Measurements from ENCODE around the gene MRTO4.
"Not testable (repeated sequence)": the region's sequence is repeated elsewhere in the genome, so short reads cannot be mapped to it uniquely, and the experiment has no call there.

Gene MRTO4

GRCh38 chr1:19283891-19284290 is 32.3 kb downstream of the MRTO4 start:
- Histone ChIP-seq H3K9ac (ENCODE audit: low read length) (no peak overlapping the region), H3F3A (ENCODE audit: insufficient read depth, low read length) (no peaks in the 10 kb centered on the region), H3K4me2 (ENCODE audit: low read depth, low read length) (no peak overlapping the region), H3K27ac (ENCODE audit: low read length) (no peak overlapping the region), H2AFZ (ENCODE audit: low read length) (no peak overlapping the region), H3K27me3 (replicated peaks; ENCODE audit: insufficient read depth, low read length) (no peaks in the 10 kb centered on the region), H3K79me2 (ENCODE audit: low read length) (no peaks in the 10 kb centered on the region), H3K9me3 (replicated peaks; ENCODE audit: insufficient read depth, low read length) (no peaks in the 10 kb centered on the region), H3K9me2 (replicated peaks; ENCODE audit: insufficient read depth, low read length) (no peaks in the 10 kb centered on the region), H4K20me1 (ENCODE audit: insufficient read depth, low read length) (no peaks in the 10 kb centered on the region), H3K36me3 (replicated peaks; ENCODE audit: insufficient read depth, low read length) (no peaks in the 10 kb centered on the region), H3K4me1 (ENCODE audit: low read length) (no peaks in the 10 kb centered on the region), H3K4me3 (ENCODE audit: low read length) (no peak overlapping the region)
- no peak for DNase-seq
- TF ChIP-seq EZH2phosphoT487 (IDR thresholded peaks at IDR 0.05; ENCODE audit: low read length), result no peak
- no peak for TF ChIP-seq EZH2 (optimal IDR thresholded peaks at IDR 0.05; ENCODE audit: low read depth, low read length)

- Histone ChIP-seq H3F3A (ENCODE audit: insufficient read depth, low read length) (no peaks in the 10 kb centered on the region), H4K20me1 (ENCODE audit: insufficient read depth, low read length) (no peaks in the 10 kb centered on the region), H3K36me3 (replicated peaks; ENCODE audit: insufficient read depth, low read length) (no peaks in the 10 kb centered on the region), H3K4me2 (ENCODE audit: low read depth, low read length) (no peak overlapping the region), H3K9ac (ENCODE audit: low read length) (no peak overlapping the region), H3K9me3 (replicated peaks; ENCODE audit: insufficient read depth, low read length) (no peaks in the 10 kb centered on the region), H3K79me2 (ENCODE audit: low read length) (no peaks in the 10 kb centered on the region), H3K9me2 (replicated peaks; ENCODE audit: insufficient read depth, low read length) (no peaks in the 10 kb centered on the region), H3K27me3 (replicated peaks; ENCODE audit: insufficient read depth, low read length) (no peaks in the 10 kb centered on the region), H3K27ac (ENCODE audit: low read length) (no peak overlapping the region), H2AFZ (ENCODE audit: low read length) (no peak overlapping the region), H3K4me1 (ENCODE audit: low read length) (no peaks in the 10 kb centered on the region), H3K4me3 (ENCODE audit: low read length) (no peak overlapping the region)
- TF ChIP-seq EZH2 (optimal IDR thresholded peaks at IDR 0.05; ENCODE audit: low read depth, low read length) (no peak), CTCF (IDR thresholded peaks at IDR 0.05; ENCODE audit: low read length) (no peak), EZH2phosphoT487 (IDR thresholded peaks at IDR 0.05; ENCODE audit: low read length) (no peak)
- no peak for DNase-seq
These were observed 33.3 kb downstream of the MRTO4 start for GRCh38 chr1:19284881-19285280.

- H3K36me3 ChIP-seq (replicated peaks; ENCODE audit: insufficient read depth, low read length); H3K9me2 ChIP-seq (replicated peaks; ENCODE audit: insufficient read depth, low read length); H3K4me1 ChIP-seq (ENCODE audit: low read length); H3K4me2 ChIP-seq (ENCODE audit: low read depth, low read length); DNase-seq; H3K9me3 ChIP-seq (replicated peaks; ENCODE audit: insufficient read depth, low read length); H3K27me3 ChIP-seq (replicated peaks; ENCODE audit: insufficient read depth, low read length); H3K4me3 ChIP-seq (ENCODE audit: low read length); H3K9ac ChIP-seq (ENCODE audit: low read length); H3F3A ChIP-seq (ENCODE audit: insufficient read depth, low read length); H3K79me2 ChIP-seq (ENCODE audit: low read length); H3K27ac ChIP-seq (ENCODE audit: low read length); H4K20me1 ChIP-seq (ENCODE audit: insufficient read depth, low read length); H2AFZ ChIP-seq (ENCODE audit: low read length): not testable (repeated sequence)
These were observed 33.8 kb downstream of the MRTO4 start for GRCh38 chr1:19285366-19285765.

GRCh38 chr1:19285807-19286206 is 34.2 kb downstream of the MRTO4 start:
- not testable (repeated sequence) for H3K79me2 ChIP-seq (ENCODE audit: low read length); H3K9me2 ChIP-seq (replicated peaks; ENCODE audit: insufficient read depth, low read length); H3K9ac ChIP-seq (ENCODE audit: low read length); H3K27ac ChIP-seq (ENCODE audit: low read length); H3K36me3 ChIP-seq (replicated peaks; ENCODE audit: insufficient read depth, low read length); H3K9me3 ChIP-seq (replicated peaks; ENCODE audit: insufficient read depth, low read length); H3K4me2 ChIP-seq (ENCODE audit: low read depth, low read length); H3K4me1 ChIP-seq (ENCODE audit: low read length); H2AFZ ChIP-seq (ENCODE audit: low read length); H3K27me3 ChIP-seq (replicated peaks; ENCODE audit: insufficient read depth, low read length); H3K4me3 ChIP-seq (ENCODE audit: low read length); H3F3A ChIP-seq (ENCODE audit: insufficient read depth, low read length); H4K20me1 ChIP-seq (ENCODE audit: insufficient read depth, low read length); DNase-seq

- H2AFZ ChIP-seq (ENCODE audit: low read length), result no peak overlapping the region
- no peaks in the 10 kb centered on the region for H3K9me3 ChIP-seq (replicated peaks; ENCODE audit: insufficient read depth, low read length)
- H3K4me3 ChIP-seq (ENCODE audit: low read length), result no peak overlapping the region
- TF ChIP-seq EZH2phosphoT487 (IDR thresholded peaks at IDR 0.05; ENCODE audit: low read length) (no peak), EZH2 (optimal IDR thresholded peaks at IDR 0.05; ENCODE audit: low read depth, low read length) (no peak), CTCF (IDR thresholded peaks at IDR 0.05; ENCODE audit: low read length) (no peak)
- no peaks in the 10 kb centered on the region for H3K4me1 ChIP-seq (ENCODE audit: low read length)
- H3K36me3 ChIP-seq (replicated peaks; ENCODE audit: insufficient read depth, low read length), result no peaks in the 10 kb centered on the region
- H3K9me2 ChIP-seq (replicated peaks; ENCODE audit: insufficient read depth, low read length), result no peaks in the 10 kb centered on the region
- H3K79me2 ChIP-seq (ENCODE audit: low read length), result no peaks in the 10 kb centered on the region
- H3F3A ChIP-seq (ENCODE audit: insufficient read depth, low read length), result no peaks in the 10 kb centered on the region
- no peak overlapping the region for H3K9ac ChIP-seq (ENCODE audit: low read length)
- no peaks in the 10 kb centered on the region for H3K27me3 ChIP-seq (replicated peaks; ENCODE audit: insufficient read depth, low read length)
- H3K27ac ChIP-seq (ENCODE audit: low read length), result no peak overlapping the region
- H4K20me1 ChIP-seq (ENCODE audit: insufficient read depth, low read length), result no peaks in the 10 kb centered on the region
- DNase-seq, result no peak
- H3K4me2 ChIP-seq (ENCODE audit: low read depth, low read length), result no peak overlapping the region
These were observed 36.0 kb downstream of the MRTO4 start for GRCh38 chr1:19287436-19288185.

GRCh38 chr1:19288324-19289241 is 37.0 kb downstream of the MRTO4 start, which contains the start of gene AKR7A3:
TSS of gene AKR7A3 (minus strand) at chr1:19288770. CDS start at chr1:19288709, 61 bp downstream.
- H3K4me1 ChIP-seq (ENCODE audit: low read length); H3K9me2 ChIP-seq (replicated peaks; ENCODE audit: insufficient read depth, low read length); H2AFZ ChIP-seq (ENCODE audit: low read length); H4K20me1 ChIP-seq (ENCODE audit: insufficient read depth, low read length); H3F3A ChIP-seq (ENCODE audit: insufficient read depth, low read length); DNase-seq; H3K36me3 ChIP-seq (replicated peaks; ENCODE audit: insufficient read depth, low read length); H3K27ac ChIP-seq (ENCODE audit: low read length); H3K9me3 ChIP-seq (replicated peaks; ENCODE audit: insufficient read depth, low read length); H3K4me3 ChIP-seq (ENCODE audit: low read length); H3K9ac ChIP-seq (ENCODE audit: low read length); H3K79me2 ChIP-seq (ENCODE audit: low read length); H3K27me3 ChIP-seq (replicated peaks; ENCODE audit: insufficient read depth, low read length); H3K4me2 ChIP-seq (ENCODE audit: low read depth, low read length): not testable (repeated sequence)

Data from MM.1S (cell line).